CD4-positive, CD25-positive, alpha-beta regulatory T cell (primary cell): ENCODE data around the gene SPOCK3. TPM values are rescaled to one million over a fixed set of nuclear protein-coding genes. Genes with fewer than 3 reads are reported as not detected.

Experiments
- ATAC-seq, 2 donors: fragments of 150-1000 bp; cut with Tn5 transposase; one replicate each; pipeline ENCODE4 v1.10.0; 2021; ENCODE audit warnings: low read depth in 2 of 2, moderate number of reproducible peaks in 2 of 2, moderate library complexity in 1 of 2
- DNase-seq, 3 donors: peaks; one replicate each; pipeline versions ENCODE4 v3.0.0 to v3.0.0-alpha.2; 2012 to 2022; ENCODE audit warnings: mixed read lengths in 1 of 3
- H3K27ac ChIP-seq: one replicate; pipeline ENCODE4 v1.7.0; 2013; ENCODE audit warnings: mild to moderate bottlenecking, low read length; ENCODE audit not compliant: insufficient read depth, poor library complexity, severe bottlenecking
- H3K27me3 ChIP-seq: one replicate; pipeline ENCODE4 v1.7.0; 2013; ENCODE audit warnings: low read length; ENCODE audit not compliant: control insufficient read depth, insufficient read depth
- H3K36me3 ChIP-seq: one replicate; pipeline ENCODE4 v1.7.0; 2013; ENCODE audit warnings: mild to moderate bottlenecking, low read length, moderate library complexity; ENCODE audit not compliant: control insufficient read depth, insufficient read depth
- H3K4me1 ChIP-seq: 2 replicates; pipeline ENCODE4 v1.7.0; 2013; ENCODE audit warnings: mild to moderate bottlenecking, low read length; ENCODE audit not compliant: insufficient read depth, control insufficient read depth, poor library complexity, severe bottlenecking
- H3K4me3 ChIP-seq: one replicate; pipeline ENCODE4 v1.7.0; 2013; ENCODE audit warnings: low read depth, mild to moderate bottlenecking, low read length, moderate library complexity
- H3K9me3 ChIP-seq, 2 experiments: 1 replicate in 1 of 2; 2 replicates in 1 of 2; pipeline ENCODE4 v1.7.0; 2013; ENCODE audit warnings: low read length in 2 of 2, mild to moderate bottlenecking in 1 of 2, moderate library complexity in 1 of 2; ENCODE audit not compliant: control insufficient read depth in 2 of 2
- H3K27ac Mint-ChIP-seq, 3 donors: one replicate each; pipeline ENCODE4 v1.8.0; 2020 to 2022; ENCODE audit warnings: mild to moderate bottlenecking in 3 of 3, mixed read lengths in 3 of 3, moderate library complexity in 2 of 3
- H3K27me3 Mint-ChIP-seq: one replicate; pipeline ENCODE4 v1.8.0; 2022; ENCODE audit warnings: mild to moderate bottlenecking, mixed read lengths
- H3K36me3 Mint-ChIP-seq: one replicate; pipeline ENCODE4 v1.8.0; 2020; ENCODE audit warnings: mixed read lengths
- H3K4me1 Mint-ChIP-seq, 4 donors: one replicate each; pipeline ENCODE4 v1.8.0; 2020 to 2022; ENCODE audit warnings: mixed read lengths in 4 of 4, mild to moderate bottlenecking in 1 of 4
- H3K4me3 Mint-ChIP-seq, 4 donors: one replicate each; pipeline ENCODE4 v1.8.0; 2020 to 2022; ENCODE audit warnings: mild to moderate bottlenecking in 4 of 4, mixed read lengths in 4 of 4, moderate library complexity in 3 of 4
- H3K9me3 Mint-ChIP-seq, 7 donors: one replicate each; pipeline ENCODE4 v1.8.0; 2020 to 2022; ENCODE audit warnings: mixed read lengths in 7 of 7, mild to moderate bottlenecking in 3 of 7, moderate library complexity in 2 of 7
- polyA plus RNA-seq, 4 donors: library from polyadenylated mRNA; unstranded; fragments of 300-500 nt; fragmentation: Illumina TruSeq; gene quantifications; one replicate each; pipeline ENCODE4 v1.2.3, GENCODE V29; 2021
- total RNA-seq: library from RNA; stranded (reverse); gene quantifications from one replicate; pipeline ENCODE4 v1.2.3, GENCODE V29; 2022

SPOCK3 gene
- total and polyA plus RNA-seq, 5 donors from 2014 or later, result not detected

DNA sequence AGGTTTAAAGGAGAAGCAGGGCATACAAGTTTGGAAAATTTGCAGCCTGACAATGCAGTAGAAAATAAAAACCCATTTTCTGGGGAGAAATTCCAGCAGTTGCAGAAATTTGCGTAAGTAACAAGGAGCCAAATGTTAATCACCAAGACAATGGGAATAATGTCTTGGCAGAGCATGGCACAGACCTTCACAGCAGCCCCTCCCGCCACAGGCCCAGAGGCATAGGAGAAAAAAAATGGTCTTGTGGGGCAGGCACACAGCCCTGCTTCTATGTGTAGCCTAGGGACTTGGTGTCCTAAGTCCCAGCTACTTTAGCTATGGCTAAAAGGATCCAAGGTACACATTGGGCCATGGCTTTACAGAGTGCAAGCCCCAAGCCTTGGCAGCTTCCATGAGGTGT is 65.7 kb downstream of the SPOCK3 start:
- Mint-ChIP-seq H3K4me1 (no peaks in the 10 kb centered on the region), H3K9me3 (peaks cover 0 to 2% (median 1%) of the 10 kb centered on the region in 7 donors), H3K27me3 (no peaks in the 10 kb centered on the region), H3K4me3 (no peak overlapping the region), H3K36me3 (no peaks in the 10 kb centered on the region), H3K27ac (no peak overlapping the region)
- H3K36me3 ChIP-seq, result no peaks in the 10 kb centered on the region
- H3K4me3 ChIP-seq, result no peak overlapping the region
- no peaks in the 10 kb centered on the region for H3K4me1 ChIP-seq
- no peaks in the 10 kb centered on the region for H3K9me3 ChIP-seq
- H3K27ac ChIP-seq, result no peak overlapping the region
- ATAC-seq, result no peak
- DNase-seq, result no peak
- H3K27me3 ChIP-seq, result no peaks in the 10 kb centered on the region

DNA sequence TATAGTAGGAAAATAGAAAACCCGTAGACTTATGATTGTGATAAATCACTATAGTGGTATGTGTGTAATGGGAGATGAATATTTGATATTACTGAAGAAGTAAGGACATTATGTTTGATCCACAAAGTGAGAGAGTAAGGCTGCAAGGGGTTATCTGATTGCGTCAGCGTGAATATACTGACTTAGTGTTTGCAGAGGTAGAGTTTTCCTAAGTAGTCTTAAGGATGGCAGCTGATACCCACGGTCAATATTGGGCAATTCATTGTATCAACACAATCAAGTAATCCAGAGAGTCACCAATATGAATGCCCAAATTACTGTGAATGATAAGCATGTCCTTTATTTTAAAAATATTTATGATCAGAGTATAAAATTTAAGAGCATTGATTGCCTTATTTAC is 83.7 kb downstream of the SPOCK3 start:
- Mint-ChIP-seq H3K9me3 (peaks cover 0 to 10% (median 0%) of the 10 kb centered on the region in 7 donors), H3K36me3 (no peaks in the 10 kb centered on the region), H3K27me3 (no peaks in the 10 kb centered on the region), H3K4me1 (no peaks in the 10 kb centered on the region), H3K4me3 (no peak overlapping the region), H3K27ac (no peak overlapping the region)
- H3K4me1 ChIP-seq, result no peaks in the 10 kb centered on the region
- H3K27ac ChIP-seq, result no peak overlapping the region
- no peak overlapping the region for H3K4me3 ChIP-seq
- DNase-seq, result no peak
- no peak for ATAC-seq
- H3K9me3 ChIP-seq, result no peaks in the 10 kb centered on the region
- no peaks in the 10 kb centered on the region for H3K36me3 ChIP-seq
- no peaks in the 10 kb centered on the region for H3K27me3 ChIP-seq

DNA sequence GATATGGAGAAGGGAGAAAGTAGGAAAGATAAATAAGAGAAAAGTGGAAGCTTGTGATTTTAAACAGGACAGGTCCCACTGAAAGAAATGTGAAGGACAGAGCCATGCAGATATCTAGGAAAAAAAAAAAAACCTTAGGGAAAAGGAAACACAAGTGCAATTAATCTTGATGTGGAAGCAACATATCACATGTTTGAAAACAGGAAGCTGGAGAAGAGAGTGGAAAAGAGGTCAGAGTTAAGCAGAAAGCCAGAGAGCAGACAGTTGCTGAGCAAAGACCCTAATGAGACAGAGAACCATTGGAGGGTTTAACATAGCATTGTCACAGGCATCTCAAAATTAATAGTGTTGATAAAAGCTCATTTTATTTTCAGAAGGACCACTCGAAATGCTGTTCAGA is 89.7 kb downstream of the SPOCK3 start:
- Histone ChIP-seq H3K4me3 (no peak overlapping the region), H3K36me3 (no peaks in the 10 kb centered on the region), H3K4me1 (no peaks in the 10 kb centered on the region), H3K9me3 (peaks cover 0 to 2% of the 10 kb centered on the region in 2 experiments), H3K27me3 (no peaks in the 10 kb centered on the region), H3K27ac (no peak overlapping the region)
- Mint-ChIP-seq H3K27ac (no peak overlapping the region), H3K4me1 (no peaks in the 10 kb centered on the region), H3K4me3 (no peak overlapping the region), H3K36me3 (no peaks in the 10 kb centered on the region), H3K9me3 (peaks cover 0 to 12% (median 3%) of the 10 kb centered on the region in 7 donors), H3K27me3 (no peaks in the 10 kb centered on the region)
- DNase-seq (no peak), ATAC-seq (no peak)

DNA sequence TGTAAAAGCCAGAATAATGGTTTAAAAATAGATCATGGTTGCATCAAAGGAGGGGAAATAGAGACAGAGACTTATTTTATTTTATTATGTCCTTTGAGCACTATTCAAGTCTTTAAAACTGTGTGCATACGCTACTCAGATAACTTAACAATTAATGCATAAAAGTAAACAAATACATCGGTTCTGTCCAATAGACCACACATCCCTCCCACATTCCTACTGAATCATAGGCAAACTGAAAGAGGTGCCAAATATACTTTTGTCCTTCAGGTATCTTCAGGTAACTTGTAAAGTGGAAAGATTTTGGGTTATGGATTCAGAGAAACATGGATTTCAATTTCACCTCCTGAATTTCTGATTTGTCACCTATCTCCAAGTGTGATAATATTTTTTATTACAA is 91.3 kb downstream of the SPOCK3 start:
- H3K27ac ChIP-seq, result no peak overlapping the region
- DNase-seq, result no peak

DNA sequence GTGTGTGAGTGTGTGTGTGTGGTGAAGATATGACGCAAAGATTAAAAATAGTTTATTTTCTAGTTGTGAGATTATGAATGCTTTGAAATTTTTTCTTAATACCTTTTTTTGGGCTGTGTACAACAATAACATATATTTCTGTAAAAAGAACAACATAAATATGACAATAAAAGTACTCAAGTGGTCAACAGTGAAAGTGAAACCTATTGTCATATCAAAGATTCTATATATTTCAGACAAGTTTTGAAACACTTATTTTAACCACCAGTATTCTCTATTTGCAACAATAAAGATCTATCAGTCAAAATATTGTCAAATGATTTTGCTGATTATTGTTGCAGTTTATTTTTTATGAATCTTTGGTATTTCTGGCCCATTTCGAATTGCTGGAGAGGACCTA is 98.0 kb downstream of the SPOCK3 start:
- Mint-ChIP-seq H3K4me1 (no peaks in the 10 kb centered on the region), H3K27me3 (no peaks in the 10 kb centered on the region), H3K36me3 (no peaks in the 10 kb centered on the region), H3K9me3 (peaks cover 0 to 8% (median 2%) of the 10 kb centered on the region in 7 donors), H3K4me3 (no peak overlapping the region), H3K27ac (no peak overlapping the region)
- Histone ChIP-seq H3K36me3 (no peaks in the 10 kb centered on the region), H3K9me3 (no peaks in the 10 kb centered on the region), H3K27ac (no peak overlapping the region), H3K4me1 (no peaks in the 10 kb centered on the region), H3K4me3 (no peak overlapping the region), H3K27me3 (no peaks in the 10 kb centered on the region)
- DNase-seq (no peak), ATAC-seq (no peak)

More for the DNA sequence above, 91.3 kb downstream of the SPOCK3 start:
- Mint-ChIP-seq H3K4me1 (no peaks in the 10 kb centered on the region), H3K9me3 (peaks cover 0 to 12% (median 3%) of the 10 kb centered on the region in 7 donors), H3K36me3 (no peaks in the 10 kb centered on the region), H3K27ac (no peak overlapping the region), H3K27me3 (no peaks in the 10 kb centered on the region), H3K4me3 (no peak overlapping the region)
- Histone ChIP-seq H3K4me3 (no peak overlapping the region), H3K27me3 (no peaks in the 10 kb centered on the region), H3K36me3 (no peaks in the 10 kb centered on the region), H3K9me3 (peaks cover 0 to 2% of the 10 kb centered on the region in 2 experiments), H3K4me1 (no peaks in the 10 kb centered on the region)
- no peak for ATAC-seq

DNA sequence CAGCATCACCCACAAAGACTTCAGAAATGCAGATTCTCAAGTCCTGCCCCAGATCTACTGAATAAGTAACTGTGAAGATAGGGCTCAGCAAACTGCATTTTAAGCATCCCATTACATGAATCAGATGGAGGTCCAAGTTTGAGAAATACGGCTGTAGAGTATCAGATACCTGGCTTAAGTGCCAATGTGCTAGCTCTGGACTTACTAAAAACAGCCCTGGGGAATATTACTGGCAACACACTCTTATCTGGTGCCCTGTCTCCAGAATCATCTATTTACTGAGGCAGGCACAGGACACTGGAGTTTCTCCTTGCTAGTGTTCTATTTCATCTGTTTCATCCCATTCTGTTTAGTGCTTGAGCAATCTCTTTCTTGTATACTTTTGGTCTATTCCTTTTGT is 105.1 kb downstream of the SPOCK3 start:
- H3K36me3 Mint-ChIP-seq, result no peaks in the 10 kb centered on the region

DNA sequence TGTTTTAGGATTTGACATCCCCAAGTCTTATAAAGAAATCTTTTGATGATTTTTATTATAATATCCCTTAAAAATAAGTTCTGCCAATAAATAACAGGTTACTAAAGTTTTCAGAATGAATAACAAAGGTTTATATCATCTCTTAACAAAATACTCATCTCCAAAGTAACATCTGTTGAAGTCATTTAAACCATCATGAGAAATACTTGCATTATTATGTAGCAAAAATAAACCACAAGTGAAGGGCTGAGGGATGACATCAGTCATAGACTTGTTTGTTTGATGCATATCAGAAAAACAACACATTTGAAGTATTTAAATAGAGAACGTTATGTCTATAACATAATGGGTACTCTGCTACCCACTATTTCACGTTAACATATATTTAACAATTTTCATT is 114.9 kb downstream of the SPOCK3 start:
- H3K27ac ChIP-seq, result no peak overlapping the region
- Mint-ChIP-seq H3K9me3 (peaks cover 0 to 14% (median 9%) of the 10 kb centered on the region in 7 donors), H3K4me3 (no peak overlapping the region), H3K27ac (no peak overlapping the region), H3K4me1 (no peaks in the 10 kb centered on the region), H3K36me3 (no peaks in the 10 kb centered on the region), H3K27me3 (no peaks in the 10 kb centered on the region)
- H3K4me3 ChIP-seq, result no peak overlapping the region
- H3K9me3 ChIP-seq, result no peaks in the 10 kb centered on the region
- ATAC-seq, result no peak
- H3K27me3 ChIP-seq, result no peaks in the 10 kb centered on the region
- H3K4me1 ChIP-seq, result no peaks in the 10 kb centered on the region
- DNase-seq, result no peak
- H3K36me3 ChIP-seq, result no peaks in the 10 kb centered on the region

More for the DNA sequence above, 105.1 kb downstream of the SPOCK3 start:
- Histone ChIP-seq H3K27me3 (no peaks in the 10 kb centered on the region), H3K9me3 (no peaks in the 10 kb centered on the region), H3K4me1 (no peaks in the 10 kb centered on the region), H3K27ac (no peak overlapping the region), H3K4me3 (no peak overlapping the region), H3K36me3 (no peaks in the 10 kb centered on the region)
- Mint-ChIP-seq H3K4me3 (no peak overlapping the region), H3K27me3 (no peaks in the 10 kb centered on the region), H3K27ac (no peak overlapping the region), H3K9me3 (peaks cover 3 to 26% (median 10%) of the 10 kb centered on the region in 7 donors), H3K4me1 (no peaks in the 10 kb centered on the region)
- no peak for ATAC-seq
- DNase-seq, result no peak

- H3K9me3 ChIP-seq, result peaks cover 0 to 2% of the 10 kb centered on the region in 2 experiments
- H3K27ac ChIP-seq, result no peak overlapping the region
- no peaks in the 10 kb centered on the region for H3K27me3 ChIP-seq
- H3K4me1 Mint-ChIP-seq, result no peaks in the 10 kb centered on the region
- peaks cover 1 to 12% (median 5%) of the 10 kb centered on the region in 7 donors for H3K9me3 Mint-ChIP-seq
- H3K36me3 Mint-ChIP-seq, result no peaks in the 10 kb centered on the region
- no peak for DNase-seq
- no peak overlapping the region for H3K4me3 Mint-ChIP-seq
- ATAC-seq, result no peak
- H3K36me3 ChIP-seq, result no peaks in the 10 kb centered on the region
- no peaks in the 10 kb centered on the region for H3K4me1 ChIP-seq
- H3K4me3 ChIP-seq, result no peak overlapping the region
- no peaks in the 10 kb centered on the region for H3K27me3 Mint-ChIP-seq
- no peak overlapping the region for H3K27ac Mint-ChIP-seq
Measured at GRCh38 chr4:167117273-167117672, 117.0 kb downstream of the SPOCK3 start.
